Testis (tissue), 2 donors: ENCODE results near the gene MRS2.

Source experiments
- POLR2A ChIP-seq: fragments of 450-650 bp; IDR thresholded peaks from one replicate; pipeline ENCODE4 v1.6.1; 2017; ENCODE audit warnings: antibody characterized with exemption, mild to moderate bottlenecking, moderate library complexity
- TF ChIP-seq, protein P1 (sequence below), 3 experiments: fragments of 450-650 bp in 2 of 3; fragments of 200-600 bp in 1 of 3; sonication (generic) in 1 of 3; IDR thresholded peaks; one replicate each; pipeline ENCODE4 v1.5.1; 2016 to 2019; ENCODE audit warnings: antibody characterized with exemption in 3 of 3, mild to moderate bottlenecking in 2 of 3, moderate library complexity in 1 of 3

GRCh38 chr6:24357336-24358218 is 45.2 kb upstream of the MRS2 start, which contains the start of gene DCDC2:
- TF ChIP-seq, protein P1, sequence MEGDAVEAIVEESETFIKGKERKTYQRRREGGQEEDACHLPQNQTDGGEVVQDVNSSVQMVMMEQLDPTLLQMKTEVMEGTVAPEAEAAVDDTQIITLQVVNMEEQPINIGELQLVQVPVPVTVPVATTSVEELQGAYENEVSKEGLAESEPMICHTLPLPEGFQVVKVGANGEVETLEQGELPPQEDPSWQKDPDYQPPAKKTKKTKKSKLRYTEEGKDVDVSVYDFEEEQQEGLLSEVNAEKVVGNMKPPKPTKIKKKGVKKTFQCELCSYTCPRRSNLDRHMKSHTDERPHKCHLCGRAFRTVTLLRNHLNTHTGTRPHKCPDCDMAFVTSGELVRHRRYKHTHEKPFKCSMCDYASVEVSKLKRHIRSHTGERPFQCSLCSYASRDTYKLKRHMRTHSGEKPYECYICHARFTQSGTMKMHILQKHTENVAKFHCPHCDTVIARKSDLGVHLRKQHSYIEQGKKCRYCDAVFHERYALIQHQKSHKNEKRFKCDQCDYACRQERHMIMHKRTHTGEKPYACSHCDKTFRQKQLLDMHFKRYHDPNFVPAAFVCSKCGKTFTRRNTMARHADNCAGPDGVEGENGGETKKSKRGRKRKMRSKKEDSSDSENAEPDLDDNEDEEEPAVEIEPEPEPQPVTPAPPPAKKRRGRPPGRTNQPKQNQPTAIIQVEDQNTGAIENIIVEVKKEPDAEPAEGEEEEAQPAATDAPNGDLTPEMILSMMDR (IDR thresholded peaks at IDR 0.05): no peak
- TF ChIP-seq POLR2A: no peak
